Uterus (tissue), 4 donors: ENCODE results near the gene HRH2. TPM values are rescaled to one million over a fixed set of nuclear protein-coding genes. Genes with fewer than 3 reads are reported as not detected.

ENCODE experiments used
- DNase-seq, 2 donors: peaks; one replicate each; pipeline ENCODE4 v3.0.0-alpha.2; 2019 to 2020
- H3K27ac ChIP-seq, 2 donors: fragments of 200-600 bp; sonication (generic); 1 replicate in 1 of 2; 2 replicates in 1 of 2; pipeline ENCODE4 v1.5.1; 2016 to 2018
- H3K27me3 ChIP-seq, 2 donors: fragments of 200-600 bp; sonication (generic); one replicate each; pipeline ENCODE4 v1.5.1; 2018 to 2019; ENCODE audit warnings: control low read depth in 1 of 2
- H3K36me3 ChIP-seq, 2 donors: fragments of 200-600 bp; sonication (generic); one replicate each; pipeline ENCODE4 v1.5.1; 2019; ENCODE audit warnings: control low read depth in 1 of 2
- H3K4me1 ChIP-seq, 2 donors: fragments of 200-600 bp; sonication (generic); one replicate each; pipeline ENCODE4 v1.5.1; 2018 to 2019; ENCODE audit warnings: control low read depth in 1 of 2
- H3K4me3 ChIP-seq, 2 donors: fragments of 200-600 bp; sonication (generic); 1 replicate in 1 of 2; 2 replicates in 1 of 2; pipeline ENCODE4 v1.5.1; 2018 to 2019; ENCODE audit warnings: mild to moderate bottlenecking in 1 of 2
- H3K9me3 ChIP-seq, 2 donors: fragments of 200-600 bp; sonication (generic); one replicate each; pipeline ENCODE4 v1.5.1; 2019; ENCODE audit warnings: control low read depth in 1 of 2
- POLR2A ChIP-seq, 2 donors: fragments of 450-650 bp; IDR thresholded peaks; one replicate each; pipeline ENCODE4 v1.6.1; 2016; ENCODE audit warnings: antibody characterized with exemption in 2 of 2, mild to moderate bottlenecking in 1 of 2, moderate library complexity in 1 of 2
- intact Hi-C: fragments of 100-400 bp; cut with DNase I; formaldehyde crosslinking; loops from one replicate; pipeline ENCODE4 v1.15.1; 2023; ENCODE audit warnings: low total_unique reads
- total RNA-seq, 4 donors: library from RNA; depleted of rRNA in 3 of 4; stranded (reverse); fragments of >200 nt in 3 of 4; gene quantifications; one replicate each; pipeline versions ENCODE4 v1.1.0 to v1.2.4, GENCODE V29; 2014 to 2023
- TF ChIP-seq, protein P1 (sequence below), 4 experiments: fragments of 200-600 bp in 2 of 4; fragments of 450-650 bp in 2 of 4; sonication (generic) in 2 of 4; IDR thresholded peaks; one replicate each; pipeline ENCODE4 v1.5.1; 2016 to 2019; ENCODE audit warnings: antibody characterized with exemption in 4 of 4, mild to moderate bottlenecking in 2 of 4, moderate library complexity in 1 of 4
- donor health status: DM: yes; HTN: yes; CAD: no.

Gene HRH2
- total RNA-seq, 4 donors from 2014 or later: 0.51 to 4.4 (median 4.1) TPM; not detected in 1

DNA sequence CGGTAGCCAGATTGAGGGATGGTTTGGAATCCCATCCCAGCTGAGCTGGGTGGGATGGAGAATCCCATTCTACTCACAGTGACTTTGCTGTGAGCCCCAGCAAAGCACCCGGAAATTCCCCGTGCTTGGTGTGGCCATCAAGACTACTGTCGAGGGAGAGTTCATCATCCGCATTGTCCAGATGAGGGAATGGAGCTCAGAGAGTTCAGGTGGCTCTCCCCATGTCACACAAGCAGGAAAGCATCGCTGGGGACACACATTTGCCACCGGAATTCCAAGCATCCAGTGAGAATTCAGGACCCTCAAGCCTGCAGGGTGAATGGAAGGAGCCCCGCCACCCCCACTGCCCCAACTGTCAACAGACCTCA is 54.4 kb downstream of the HRH2 start:
- no peaks in the 10 kb centered on the region for H3K4me1 ChIP-seq
- no peak for DNase-seq
- no peaks in the 10 kb centered on the region for H3K9me3 ChIP-seq
- no peak overlapping the region for H3K4me3 ChIP-seq
- TF ChIP-seq, protein P1, sequence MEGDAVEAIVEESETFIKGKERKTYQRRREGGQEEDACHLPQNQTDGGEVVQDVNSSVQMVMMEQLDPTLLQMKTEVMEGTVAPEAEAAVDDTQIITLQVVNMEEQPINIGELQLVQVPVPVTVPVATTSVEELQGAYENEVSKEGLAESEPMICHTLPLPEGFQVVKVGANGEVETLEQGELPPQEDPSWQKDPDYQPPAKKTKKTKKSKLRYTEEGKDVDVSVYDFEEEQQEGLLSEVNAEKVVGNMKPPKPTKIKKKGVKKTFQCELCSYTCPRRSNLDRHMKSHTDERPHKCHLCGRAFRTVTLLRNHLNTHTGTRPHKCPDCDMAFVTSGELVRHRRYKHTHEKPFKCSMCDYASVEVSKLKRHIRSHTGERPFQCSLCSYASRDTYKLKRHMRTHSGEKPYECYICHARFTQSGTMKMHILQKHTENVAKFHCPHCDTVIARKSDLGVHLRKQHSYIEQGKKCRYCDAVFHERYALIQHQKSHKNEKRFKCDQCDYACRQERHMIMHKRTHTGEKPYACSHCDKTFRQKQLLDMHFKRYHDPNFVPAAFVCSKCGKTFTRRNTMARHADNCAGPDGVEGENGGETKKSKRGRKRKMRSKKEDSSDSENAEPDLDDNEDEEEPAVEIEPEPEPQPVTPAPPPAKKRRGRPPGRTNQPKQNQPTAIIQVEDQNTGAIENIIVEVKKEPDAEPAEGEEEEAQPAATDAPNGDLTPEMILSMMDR (IDR thresholded peaks at IDR 0.05): no peak
- H3K27me3 ChIP-seq: no peaks in the 10 kb centered on the region
- intact Hi-C loops: no loop called here
- no peaks in the 10 kb centered on the region for H3K36me3 ChIP-seq
- H3K27ac ChIP-seq: no peak overlapping the region

- no peak for TF ChIP-seq POLR2A (IDR thresholded peaks at IDR 0.05)
- TF ChIP-seq, protein P1 (IDR thresholded peaks at IDR 0.05): no peak
- no peaks in the 10 kb centered on the region for H3K9me3 ChIP-seq
- DNase-seq: no peak
- H3K27ac ChIP-seq: no peak overlapping the region
- no peaks in the 10 kb centered on the region for H3K36me3 ChIP-seq
- intact Hi-C loops: no loop called here
- no peaks in the 10 kb centered on the region for H3K4me1 ChIP-seq
- no peaks in the 10 kb centered on the region for H3K27me3 ChIP-seq
- H3K4me3 ChIP-seq: no peak overlapping the region
These were observed 54.8 kb downstream of the HRH2 start for GRCh38 chr5:175712681-175713085.

DNA sequence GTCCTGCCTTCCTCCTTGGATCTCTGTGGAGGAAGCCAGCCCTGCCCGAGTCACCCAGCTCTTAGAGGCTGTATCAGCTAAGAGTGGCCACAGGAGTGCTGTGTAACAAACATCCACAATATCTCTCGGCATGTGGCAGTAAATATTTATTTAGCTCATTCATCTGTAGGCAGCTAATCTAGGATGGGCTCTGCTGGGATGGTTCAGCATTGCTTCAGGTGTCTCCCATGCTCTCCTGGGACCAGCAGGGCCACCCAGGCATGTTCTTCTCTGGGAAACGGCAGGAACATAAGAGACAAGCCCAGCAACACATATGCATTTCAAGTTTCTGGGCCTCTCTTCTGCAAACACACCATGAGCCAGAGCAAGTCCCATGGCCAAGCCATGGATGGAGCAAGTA is 56.1 kb downstream of the HRH2 start:
- Histone ChIP-seq H3K27me3 (no peaks in the 10 kb centered on the region), H3K4me3 (no peak overlapping the region), H3K4me1 (no peaks in the 10 kb centered on the region), H3K27ac (no peak overlapping the region), H3K9me3 (no peaks in the 10 kb centered on the region), H3K36me3 (no peaks in the 10 kb centered on the region)
- TF ChIP-seq POLR2A (IDR thresholded peaks at IDR 0.05): no peak
- TF ChIP-seq, protein P1 (IDR thresholded peaks at IDR 0.05): no peak
- DNase-seq: no peak
- intact Hi-C loops: no loop called here

DNA sequence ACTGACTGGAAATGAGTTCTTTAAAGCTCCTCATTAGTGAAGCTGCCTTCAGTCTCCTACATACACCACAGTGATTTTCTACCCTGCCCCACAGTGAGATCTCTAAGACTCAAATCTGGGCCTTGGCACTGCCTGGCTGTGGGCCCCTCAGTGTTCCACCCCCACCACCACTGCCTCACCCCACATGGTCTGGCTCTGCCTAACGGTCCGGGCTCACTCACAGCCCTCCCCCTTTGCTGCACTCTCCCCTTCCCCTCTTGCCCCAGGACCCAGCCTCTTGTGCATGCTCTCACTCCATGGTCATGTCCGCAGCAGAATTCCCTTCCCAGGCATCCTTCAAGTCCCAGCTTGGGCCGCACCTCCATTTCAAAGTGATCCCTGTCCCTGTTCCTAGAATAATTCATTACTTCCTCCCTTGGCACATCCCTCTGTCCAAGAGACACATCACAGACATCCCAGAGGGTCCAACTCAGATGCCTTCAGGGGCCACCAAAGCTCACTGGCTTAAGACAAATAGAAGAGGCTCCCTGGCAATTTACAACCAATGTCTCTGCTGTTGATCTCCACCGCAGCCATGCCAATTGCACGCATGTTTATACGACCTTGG is 56.7 kb downstream of the HRH2 start:
- no peaks in the 10 kb centered on the region for H3K27me3 ChIP-seq
- no peaks in the 10 kb centered on the region for H3K36me3 ChIP-seq
- H3K27ac ChIP-seq: no peak overlapping the region
- intact Hi-C loops: no loop called here
- H3K4me1 ChIP-seq: no peaks in the 10 kb centered on the region
- no peak for DNase-seq
- TF ChIP-seq, protein P1 (IDR thresholded peaks at IDR 0.05): no peak
- no peak for TF ChIP-seq POLR2A (IDR thresholded peaks at IDR 0.05)
- no peaks in the 10 kb centered on the region for H3K9me3 ChIP-seq
- H3K4me3 ChIP-seq: no peak overlapping the region

DNA sequence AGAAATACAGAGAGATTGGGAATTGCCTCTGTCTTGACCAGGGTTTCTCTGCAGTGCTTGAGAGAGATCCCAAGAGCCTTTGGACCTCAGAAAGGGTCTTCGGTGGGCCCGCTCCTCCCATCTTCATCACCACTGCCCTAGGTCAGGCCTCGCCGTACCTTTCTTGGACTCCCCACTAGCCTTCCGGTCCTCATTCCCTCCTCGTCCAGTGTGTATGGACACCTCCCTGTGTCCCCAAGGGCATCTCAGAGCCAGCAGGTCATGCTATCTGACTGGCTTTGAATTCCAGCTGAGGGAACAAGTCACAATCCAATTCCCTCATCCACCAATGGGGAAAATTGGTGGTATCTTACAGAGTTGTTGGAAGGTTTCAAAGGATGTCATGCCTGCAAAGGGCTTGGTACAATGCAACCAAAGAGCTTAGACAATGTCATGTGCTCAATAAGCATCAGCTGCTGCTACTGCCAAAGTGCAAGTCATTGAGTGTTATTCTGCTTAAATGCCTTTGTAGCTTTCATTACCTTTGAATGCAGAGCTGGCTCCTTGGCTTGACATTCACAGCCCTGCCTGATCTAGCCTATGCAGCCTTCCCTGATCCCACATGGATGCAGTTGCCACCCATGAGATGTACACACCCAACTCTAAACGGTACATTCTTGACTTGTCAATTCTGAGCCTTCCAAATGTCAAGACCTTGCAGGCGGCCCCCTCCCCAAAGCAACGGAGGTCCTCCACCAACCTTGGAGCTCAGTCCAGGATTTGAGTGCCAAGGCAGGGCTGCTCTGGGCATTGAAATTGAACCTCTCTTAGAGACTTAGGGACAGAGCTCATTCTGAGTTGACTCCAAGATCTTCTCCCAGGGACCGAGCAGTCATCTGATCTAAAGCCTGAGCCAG is 58.0 kb downstream of the HRH2 start:
- TF ChIP-seq, protein P1 (IDR thresholded peaks at IDR 0.05): no peak
- TF ChIP-seq POLR2A (IDR thresholded peaks at IDR 0.05): no peak
- no peak overlapping the region for H3K4me3 ChIP-seq
- H3K27me3 ChIP-seq: no peaks in the 10 kb centered on the region
- no peaks in the 10 kb centered on the region for H3K9me3 ChIP-seq
- no peaks in the 10 kb centered on the region for H3K36me3 ChIP-seq
- H3K27ac ChIP-seq: no peak overlapping the region
- intact Hi-C loops: no loop called here
- no peak for DNase-seq
- H3K4me1 ChIP-seq: no peaks in the 10 kb centered on the region
